B cell (primary cell): ENCODE data around the gene LDB3.

Experiments used
- CTCF ChIP-seq: fragments of 200-600 bp; IDR thresholded peaks from one replicate; pipeline ENCODE4 v1.8.0; 2022; ENCODE audit warnings: antibody characterized with exemption, mild to moderate bottlenecking
- EZH2 ChIP-seq: IDR thresholded peaks from 2 replicates; pipeline ENCODE4 v1.6.1; 2012; ENCODE audit warnings: borderline replicate concordance, low read depth, mild to moderate bottlenecking, moderate library complexity, low read length; ENCODE audit not compliant: insufficient read depth, poor library complexity, severe bottlenecking

- TF ChIP-seq CTCF, result no peak
- TF ChIP-seq EZH2, result no peak
These were observed 9.6 kb upstream of the LDB3 start for GRCh38 chr10:86658751-86659150.
